Measurements from ENCODE around the gene ZFAND3. TPM values are rescaled to one million over a fixed set of nuclear protein-coding genes. Genes with fewer than 3 reads are reported as not detected.

ZFAND3 gene
- total RNA-seq, 2 experiments from 2014 or later: 32.3 to 37.9 TPM

GRCh38 chr6:37779111-37779800 is 40.3 kb upstream of the ZFAND3 start:
- ChIA-PET POLR2A (no interaction called here), CTCF (interaction anchor here (1.6 kb wide), 1 partner anchor 12 kb away, joined by 6 read pairs; no protein-coding TSS in a partner anchor)
- peaks cover 12% of the 10 kb centered on the region for H3K4me1 Mint-ChIP-seq (ENCODE audit: low read depth)
- peaks cover 2% of the 10 kb centered on the region for H3K9me3 Mint-ChIP-seq
- DNase-seq (no peak), ATAC-seq (no peak)
- intact Hi-C loops (cut with micrococcal nuclease): no loop called here
- H3K4me3 Mint-ChIP-seq: no peak overlapping the region
- peaks cover 10% of the 10 kb centered on the region for H3K27me3 Mint-ChIP-seq
- no peak overlapping the region for H3K27ac Mint-ChIP-seq
- H3K36me3 Mint-ChIP-seq (ENCODE audit: low read depth): no peaks in the 10 kb centered on the region
- no peak for TF ChIP-seq CTCF (IDR thresholded peaks at IDR 0.05)

DNA sequence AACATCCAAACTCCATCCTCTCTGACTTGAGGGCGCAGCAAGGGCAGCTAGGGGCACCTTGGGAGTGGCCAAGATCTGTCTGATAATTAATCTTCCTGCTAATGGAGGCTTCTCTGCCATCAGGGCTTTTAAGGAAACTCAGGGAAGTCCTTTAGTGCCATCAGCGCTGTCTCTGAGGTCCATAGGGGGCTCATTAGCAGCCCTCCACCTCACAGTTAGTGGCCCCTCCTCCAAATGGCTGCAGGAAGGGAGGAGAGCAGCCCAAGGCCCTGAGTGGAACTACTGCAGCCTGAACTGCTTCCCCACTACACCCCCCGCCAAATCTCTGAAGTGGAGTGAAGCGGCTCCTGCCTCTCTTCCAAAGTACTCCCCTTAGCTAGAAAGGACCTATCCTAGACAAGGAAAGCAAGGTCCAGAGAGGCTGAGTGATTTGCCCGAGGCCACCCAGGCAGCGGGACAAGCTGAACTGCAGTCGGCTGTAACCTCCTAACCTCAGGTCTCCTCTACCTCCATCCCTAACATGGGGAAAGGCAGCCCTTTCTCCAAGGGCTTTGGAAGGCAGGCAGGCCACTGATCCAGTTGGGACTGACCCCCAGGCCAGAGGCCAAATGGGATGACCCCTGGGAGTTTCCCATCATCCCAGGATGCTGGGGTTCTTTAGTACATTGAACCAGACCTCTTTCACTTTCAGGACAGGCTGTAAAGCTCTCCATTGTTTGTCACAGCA is 39.5 kb upstream of the ZFAND3 start:
- ATAC-seq (no peak), DNase-seq (no peak)
- ChIA-PET CTCF (interaction anchor here (1.6 kb wide), 1 partner anchor 11 kb away, joined by 6 read pairs; no protein-coding TSS in a partner anchor), POLR2A (interaction anchor here (1.6 kb wide), 1 partner anchor 17 kb away, joined by 3 read pairs; no protein-coding TSS in a partner anchor)
- Mint-ChIP-seq H3K27me3 (peaks cover 18% of the 10 kb centered on the region), H3K4me3 (no peak overlapping the region), H3K4me1 (ENCODE audit: low read depth) (peaks cover 13% of the 10 kb centered on the region), H3K27ac (no peak overlapping the region), H3K36me3 (ENCODE audit: low read depth) (no peaks in the 10 kb centered on the region), H3K9me3 (no peaks in the 10 kb centered on the region)
- intact Hi-C loops (cut with micrococcal nuclease): no loop called here
- no peak for TF ChIP-seq CTCF (IDR thresholded peaks at IDR 0.05)

GRCh38 chr6:37781788-37782187 is 37.7 kb upstream of the ZFAND3 start:
- Mint-ChIP-seq H3K27me3 (peaks cover 25% of the 10 kb centered on the region), H3K27ac (no peak overlapping the region), H3K4me1 (ENCODE audit: low read depth) (peaks cover 13% of the 10 kb centered on the region), H3K36me3 (ENCODE audit: low read depth) (no peaks in the 10 kb centered on the region), H3K9me3 (no peaks in the 10 kb centered on the region), H3K4me3 (no peak overlapping the region)
- intact Hi-C loops (cut with micrococcal nuclease): no loop called here
- TF ChIP-seq CTCF (IDR thresholded peaks at IDR 0.05): no peak
- no peak for ATAC-seq
- DNase-seq: no peak
- CTCF ChIA-PET: interaction anchor here (1.3 to 2.5 kb wide), 2 partner anchors 9 to 127 kb away, joined by 3 to 10 read pairs; no protein-coding TSS in a partner anchor
- POLR2A ChIA-PET: interaction anchor here (1.2 to 1.6 kb wide), 2 partner anchors 19 to 27 kb away, joined by 3 read pairs; no protein-coding TSS in a partner anchor

DNA sequence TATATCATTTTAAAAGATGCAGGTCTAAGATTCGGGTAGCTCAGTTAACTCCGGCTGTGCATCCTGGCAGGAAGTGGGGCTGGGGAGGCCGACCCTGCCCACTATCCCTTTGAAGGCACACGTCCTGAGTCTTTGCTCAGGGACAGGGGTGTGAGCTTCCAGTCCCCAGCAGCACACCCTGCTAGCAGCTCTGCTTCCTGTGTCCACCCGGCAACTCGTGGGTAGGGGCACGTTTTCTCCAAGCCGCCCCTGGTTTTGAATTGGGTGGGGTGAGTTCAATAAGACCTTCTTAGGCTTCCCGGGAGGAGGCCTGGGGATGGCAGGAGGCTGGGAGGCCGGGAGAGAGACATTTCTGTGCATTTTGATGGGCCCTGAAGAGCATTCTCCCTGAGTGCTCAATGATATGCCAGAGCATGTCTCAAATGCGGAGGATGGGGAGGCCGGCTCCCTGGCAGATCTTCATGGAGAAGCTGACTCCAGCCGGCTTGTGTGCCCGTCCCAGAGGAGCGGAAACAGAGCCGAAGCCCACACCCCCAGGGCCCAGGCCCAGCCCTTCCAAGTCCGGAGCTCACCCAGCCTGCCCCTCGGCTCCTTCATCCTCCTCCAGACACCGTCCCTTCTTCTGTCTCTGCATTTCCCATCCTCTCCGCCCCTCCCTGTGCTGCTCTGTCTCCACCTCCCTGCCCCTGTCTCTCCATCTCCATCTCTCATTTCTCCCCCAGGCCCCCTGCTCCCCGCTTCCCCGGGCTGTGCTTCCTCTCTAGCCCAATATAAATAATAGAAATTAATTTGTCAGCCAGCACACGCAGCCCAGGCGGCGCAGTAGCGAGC is 36.3 kb upstream of the ZFAND3 start:
- CTCF ChIA-PET: interaction anchor here (0.9 to 2.5 kb wide), 8 partner anchors 8 to 266 kb away, joined by 3 to 10 read pairs (median 3); no protein-coding TSS in a partner anchor
- ATAC-seq (peak; percentile 55), DNase-seq (peak; percentile 18)
- intact Hi-C loops (cut with micrococcal nuclease): no loop called here
- Mint-ChIP-seq H3K4me3 (peak overlapping the region; percentile 75), H3K4me1 (ENCODE audit: low read depth) (peaks cover 13% of the 10 kb centered on the region), H3K27me3 (peaks cover 25% of the 10 kb centered on the region), H3K36me3 (ENCODE audit: low read depth) (no peaks in the 10 kb centered on the region), H3K9me3 (no peaks in the 10 kb centered on the region), H3K27ac (peak overlapping the region; percentile 52)
- POLR2A ChIA-PET: interaction anchor here (0.9 kb wide), 1 partner anchor 15 kb away, joined by 3 read pairs; no protein-coding TSS in a partner anchor
- TF ChIP-seq CTCF (IDR thresholded peaks at IDR 0.05): no peak

Data from activated CD8-positive, alpha-beta T cell treated with anti-CD3 and anti-CD28 coated beads for 36 hours (primary cell).